Muscle of arm (tissue), 12 donors: ENCODE measurements around the gene FOXI1. TPM values are rescaled to one million over a fixed set of nuclear protein-coding genes. Genes with fewer than 3 reads are reported as not detected.
"Not testable (repeated sequence)": the region's sequence is repeated elsewhere in the genome, so short reads cannot be mapped to it uniquely, and the experiment has no call there.

ENCODE experiments used
- DNase-seq: peaks from one replicate; pipeline ENCODE4 v3.0.0-alpha.2; 2013
- polyA plus RNA-seq, 12 donors: library from polyadenylated mRNA; unstranded; fragments of 120-200 nt; gene quantifications; one replicate each; pipeline ENCODE4 v1.2.1, GENCODE V29; 2013; ENCODE audit not compliant: insufficient read length in 12 of 12

Gene FOXI1
- polyA plus RNA-seq, 12 donors: not detected

GRCh38 chr5:170126061-170126460 is 20.4 kb downstream of the FOXI1 start:
- DNase-seq: no peak

GRCh38 chr5:170126626-170127025 is 20.9 kb downstream of the FOXI1 start:
- no peak for DNase-seq

GRCh38 chr5:170131235-170131634 is 25.5 kb downstream of the FOXI1 start:
- DNase-seq: no peak

GRCh38 chr5:170132269-170132975 is 26.7 kb downstream of the FOXI1 start:
- DNase-seq: no peak

GRCh38 chr5:170132976-170133448 is 27.3 kb downstream of the FOXI1 start:
- DNase-seq: no peak

- no peak for DNase-seq
Measured at GRCh38 chr5:170135796-170136490, 30.2 kb downstream of the FOXI1 start.

- no peak for DNase-seq
Measured at GRCh38 chr5:170136506-170136905, 30.8 kb downstream of the FOXI1 start.

- no peak for DNase-seq
Measured at GRCh38 chr5:170137694-170138214, 32.1 kb downstream of the FOXI1 start.

- DNase-seq: no peak
Measured at GRCh38 chr5:170138273-170138672, 32.6 kb downstream of the FOXI1 start.

GRCh38 chr5:170139786-170140335 is 34.2 kb downstream of the FOXI1 start:
- DNase-seq: no peak

- not testable (repeated sequence) for DNase-seq
Measured at GRCh38 chr5:170141196-170141595, 35.5 kb downstream of the FOXI1 start.

- DNase-seq: no peak
Measured at GRCh38 chr5:170141636-170142035, 35.9 kb downstream of the FOXI1 start.

- no peak for DNase-seq
Measured at GRCh38 chr5:170142196-170142595, 36.5 kb downstream of the FOXI1 start.

- DNase-seq: no peak
Measured at GRCh38 chr5:170143091-170143490, 37.4 kb downstream of the FOXI1 start.

- DNase-seq: no peak
Measured at GRCh38 chr5:170143710-170144109, 38.0 kb downstream of the FOXI1 start.

- DNase-seq: no peak
Measured at GRCh38 chr5:170144286-170145023, 38.8 kb downstream of the FOXI1 start.

- DNase-seq: no peak
Measured at GRCh38 chr5:170145462-170145861, 39.8 kb downstream of the FOXI1 start.

- DNase-seq: no peak
Measured at GRCh38 chr5:170147051-170147752, 41.5 kb downstream of the FOXI1 start.

- no peak for DNase-seq
Measured at GRCh38 chr5:170147753-170148264, 42.1 kb downstream of the FOXI1 start.

GRCh38 chr5:170148430-170149205 is 42.9 kb downstream of the FOXI1 start:
- no peak for DNase-seq

GRCh38 chr5:170149206-170149515 is 43.5 kb downstream of the FOXI1 start:
- no peak for DNase-seq
